KMS-11 (cell line): ENCODE results near the gene HECTD1.
A peak's percentile ranks its signal among the peaks of the same experiment; 100 is the strongest.
"Not testable (repeated sequence)": the region's sequence is repeated elsewhere in the genome, so short reads cannot be mapped to it uniquely, and the experiment has no call there.

Experiments
- H2AFZ ChIP-seq: fragments of 200-600 bp; sonication (generic); 2 replicates; pipeline ENCODE4 v1.6.1; 2016; ENCODE audit warnings: antibody characterized with exemption, mixed run types, low read depth
- H3K27ac ChIP-seq: fragments of 200-600 bp; sonication (generic); 2 replicates; pipeline ENCODE4 v1.6.1; 2016; ENCODE audit warnings: mild to moderate bottlenecking, mixed run types
- H3K27me3 ChIP-seq: fragments of 200-600 bp; sonication (generic); 2 replicates; pipeline ENCODE4 v1.6.1; 2017; ENCODE audit warnings: mild to moderate bottlenecking, low read depth, mixed run types, moderate library complexity; ENCODE audit not compliant: insufficient read depth
- H3K36me3 ChIP-seq: fragments of 200-600 bp; sonication (generic); 2 replicates; pipeline ENCODE4 v1.6.1; 2017; ENCODE audit warnings: mild to moderate bottlenecking, mixed run types; ENCODE audit not compliant: insufficient read depth
- H3K4me1 ChIP-seq: fragments of 200-600 bp; sonication (generic); 2 replicates; pipeline ENCODE4 v1.6.1; 2016; ENCODE audit warnings: mild to moderate bottlenecking, low read depth, mixed run types; ENCODE audit not compliant: poor library complexity, severe bottlenecking
- H3K4me2 ChIP-seq: fragments of 200-600 bp; sonication (generic); 2 replicates; pipeline ENCODE4 v1.7.0; 2016; ENCODE audit warnings: mild to moderate bottlenecking, mixed run types
- H3K4me3 ChIP-seq: fragments of 200-600 bp; sonication (generic); IDR thresholded peaks from 2 replicates; pipeline ENCODE4 v1.6.1; 2017; ENCODE audit warnings: low read depth, low read length, mixed read lengths; ENCODE audit not compliant: insufficient read depth
- H3K79me2 ChIP-seq: fragments of 200-600 bp; sonication (generic); 2 replicates; pipeline ENCODE4 v1.6.1; 2016; ENCODE audit warnings: low read depth, mixed run types; ENCODE audit not compliant: insufficient read depth
- H3K9ac ChIP-seq: fragments of 200-600 bp; sonication (generic); 2 replicates; pipeline ENCODE4 v1.6.1; 2016; ENCODE audit warnings: mild to moderate bottlenecking, mixed run types
- H4K20me1 ChIP-seq: fragments of 200-600 bp; sonication (generic); 2 replicates; pipeline ENCODE4 v1.6.1; 2016; ENCODE audit warnings: mild to moderate bottlenecking, mixed run types; ENCODE audit not compliant: insufficient read depth
- CTCF ChIP-seq: fragments of 200-600 bp; sonication (generic); conservative IDR thresholded peaks from 2 replicates; pipeline ENCODE4 v1.6.1; 2017; ENCODE audit warnings: low read depth, mild to moderate bottlenecking, antibody characterized with exemption, low read length, moderate library complexity, mixed read lengths

HECTD1 gene

GRCh38 chr14:31204593-31205534 is 2.7 kb downstream of the HECTD1 start:
- H3K4me1 ChIP-seq = peaks cover 34% of the 10 kb centered on the region

GRCh38 chr14:31203899-31204592 is 3.5 kb downstream of the HECTD1 start:
- not testable (repeated sequence) for H3K9ac ChIP-seq, H3K27ac ChIP-seq, H3K4me3 ChIP-seq, H3K27me3 ChIP-seq, H3K36me3 ChIP-seq, H4K20me1 ChIP-seq, H2AFZ ChIP-seq, H3K4me2 ChIP-seq
- Histone ChIP-seq H3K79me2 (peaks cover 50% of the 10 kb centered on the region), H3K4me1 (peaks cover 28% of the 10 kb centered on the region)

More at GRCh38 chr14:31204593-31205534, 2.7 kb downstream of the HECTD1 start:
- Histone ChIP-seq H3K79me2 (peaks cover 48% of the 10 kb centered on the region), H3K27ac (peak overlapping the region; percentile 98; the same call in 1 of the 2 replicates), H3K36me3 (no peaks in the 10 kb centered on the region), H2AFZ (no peak overlapping the region), H3K27me3 (no peaks in the 10 kb centered on the region), H3K4me2 (peak overlapping the region; percentile 90), H3K9ac (peak overlapping the region; percentile 98; the same call in 1 of the 2 replicates), H4K20me1 (no peaks in the 10 kb centered on the region), H3K4me3 (no peak overlapping the region)
- no peak for TF ChIP-seq CTCF

GRCh38 chr14:31203414-31203742 is 4.2 kb downstream of the HECTD1 start:
- Histone ChIP-seq H2AFZ (no peak overlapping the region), H3K36me3 (no peaks in the 10 kb centered on the region), H3K4me1 (peaks cover 23% of the 10 kb centered on the region), H3K4me2 (no peak overlapping the region), H4K20me1 (no peaks in the 10 kb centered on the region), H3K4me3 (no peak overlapping the region), H3K27ac (no peak overlapping the region), H3K27me3 (no peaks in the 10 kb centered on the region), H3K9ac (no peak overlapping the region), H3K79me2 (peaks cover 52% of the 10 kb centered on the region)
- TF ChIP-seq CTCF = no peak

DNA sequence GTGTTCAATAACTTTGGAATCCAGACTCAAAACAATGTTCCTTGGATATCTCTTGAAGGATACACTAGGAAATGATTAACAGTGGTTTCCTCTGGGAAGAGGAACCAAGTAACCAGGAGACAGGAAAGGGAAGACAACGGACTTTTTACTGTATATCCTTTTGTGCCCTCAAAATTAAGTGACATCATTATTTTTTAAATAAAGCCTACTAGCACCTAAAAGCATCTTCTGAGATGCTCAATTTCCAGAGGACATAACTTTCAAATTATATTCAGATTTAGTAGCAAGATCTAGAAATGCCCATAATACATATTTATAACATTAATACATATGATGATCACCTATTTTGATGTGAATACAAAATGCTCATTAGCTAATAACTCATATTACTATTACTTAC is 6.5 kb downstream of the HECTD1 start:
- Histone ChIP-seq H3K79me2 (peaks cover 56% of the 10 kb centered on the region), H3K27me3 (no peaks in the 10 kb centered on the region), H3K4me2 (no peak overlapping the region), H2AFZ (no peak overlapping the region), H3K36me3 (no peaks in the 10 kb centered on the region), H3K4me3 (no peak overlapping the region), H3K4me1 (peaks cover 29% of the 10 kb centered on the region), H3K27ac (no peak overlapping the region), H3K9ac (no peak overlapping the region), H4K20me1 (no peaks in the 10 kb centered on the region)
- TF ChIP-seq CTCF = no peak

GRCh38 chr14:31200702-31200990 is 6.9 kb downstream of the HECTD1 start:
- Histone ChIP-seq H3K79me2 (peaks cover 54% of the 10 kb centered on the region), H3K36me3 (no peaks in the 10 kb centered on the region), H3K27ac (no peak overlapping the region), H4K20me1 (no peaks in the 10 kb centered on the region), H3K4me2 (no peak overlapping the region), H3K27me3 (no peaks in the 10 kb centered on the region), H3K9ac (no peak overlapping the region), H3K4me3 (no peak overlapping the region), H2AFZ (no peak overlapping the region), H3K4me1 (peaks cover 34% of the 10 kb centered on the region)
- no peak for TF ChIP-seq CTCF
